HepG2 (cell line): Measurements from ENCODE around the gene MPHOSPH8. TPM values are rescaled to one million over a fixed set of nuclear protein-coding genes. Genes with fewer than 3 reads are reported as not detected.

Experiments used
- ATAC-seq: fragments of 200-7000 bp; cut with Tn5 transposase; 3 replicates; pipeline ENCODE4 v1.9.1; 2020; ENCODE audit warnings: mild to moderate bottlenecking, moderate library complexity
- BruUV-seq: library from RNA; stranded (reverse); fragments of 400-500 nt; replicated peaks from 2 replicates; lab custom pipeline; 2021; lab: Mats Ljungman, UMichigan
- CTCF ChIA-PET: fragments of 300-600 bp; formaldehyde crosslinking; extraction: SDS; loops from one replicate; lab custom pipeline; 2021; ENCODE audit warnings: low total read pairs, inconsistent platforms, low intra/inter-chr PET ratio; lab: Yijun Ruan, JAX
- POLR2A ChIA-PET: fragments of 350-600 bp; sonication (Branson Sonifier 250); formaldehyde crosslinking; loops from one replicate; lab custom pipeline; 2020; ENCODE audit warnings: antibody characterized with exemption, inconsistent platforms; lab: Yijun Ruan, JAX
- DNase-seq: peaks from one replicate; pipeline ENCODE4 v3.0.0-alpha.2; 2015; ENCODE audit warnings: low spot score
- FAIRE-seq: peaks from 3 replicates; lab custom pipeline; 2011; peaks lifted over from hg19 to GRCh38; lab: Jason Lieb, UNC
- H2AFZ ChIP-seq: one replicate; pipeline ENCODE4 v1.6.1; 2011; ENCODE audit warnings: low read length, inconsistent platforms
- H3K27ac ChIP-seq: fragments of 300-600 bp; 3 replicates; pipeline ENCODE4 v1.8.0; 2011; ENCODE audit warnings: mixed run types, mild to moderate bottlenecking, mixed read lengths, low read length, inconsistent platforms; ENCODE audit not compliant: insufficient read depth; ENCODE audit errors: extremely low read length
- H3K27me3 ChIP-seq, 2 experiments: fragments of 200-600 bp in 1 of 2; 2 replicates in 1 of 2; 3 replicates in 1 of 2; pipeline versions ENCODE4 v1.6.0 to v1.8.0; 2011; ENCODE audit warnings: low read length in 2 of 2, mild to moderate bottlenecking in 2 of 2, moderate library complexity in 2 of 2, inconsistent platforms in 1 of 2; ENCODE audit not compliant: insufficient read depth in 2 of 2, control insufficient read depth in 1 of 2
- H3K36me3 ChIP-seq, 2 experiments: fragments of 200-600 bp in 1 of 2; replicated peaks in 1 of 2; 2 replicates in 1 of 2; 3 replicates in 1 of 2; pipeline versions ENCODE4 v1.5.1 to v1.8.0; 2011; ENCODE audit warnings: low read length in 2 of 2, inconsistent platforms in 1 of 2; ENCODE audit not compliant: insufficient read depth in 2 of 2, control insufficient read depth in 1 of 2
- H3K4me1 ChIP-seq: 2 replicates; pipeline ENCODE4 v1.5.1; 2012; ENCODE audit warnings: low read length, inconsistent platforms; ENCODE audit not compliant: insufficient read depth
- H3K4me2 ChIP-seq: 2 replicates; pipeline ENCODE4 v1.6.0; 2011; ENCODE audit warnings: low read depth, low read length, inconsistent platforms
- H3K4me3 ChIP-seq, 3 experiments: fragments of 200-600 bp in 1 of 3; sonication (generic), shearing (Covaris generic) in 1 of 3; replicated peaks in 1 of 3; 2 replicates each; pipeline ENCODE4 v1.5.1; 2011 to 2016; ENCODE audit warnings: low read length in 3 of 3, inconsistent platforms in 2 of 3, low read depth in 2 of 3, mild to moderate bottlenecking in 2 of 3, control low read depth in 1 of 3, mixed read lengths in 1 of 3; ENCODE audit not compliant: insufficient read depth in 1 of 3
- H3K79me2 ChIP-seq: one replicate; pipeline ENCODE4 v1.6.1; 2011; ENCODE audit warnings: low read length, inconsistent platforms; ENCODE audit not compliant: insufficient read depth
- H3K9ac ChIP-seq: 2 replicates; pipeline ENCODE4 v1.6.0; 2011; ENCODE audit warnings: mild to moderate bottlenecking, low read depth, low read length, inconsistent platforms; ENCODE audit not compliant: insufficient read depth
- H3K9me3 ChIP-seq: 2 replicates; pipeline ENCODE4 v1.5.1; 2012; ENCODE audit warnings: mild to moderate bottlenecking, low read length
- H4K20me1 ChIP-seq: 2 replicates; pipeline ENCODE4 v1.6.0; 2011; ENCODE audit warnings: inconsistent platforms, mild to moderate bottlenecking, low read length, moderate library complexity; ENCODE audit not compliant: insufficient read depth
- CBX2 ChIP-seq, 2 experiments: fragments of 200-600 bp in 1 of 2; sonication (generic); formaldehyde crosslinking in 1 of 2; IDR thresholded peaks; 2 replicates each; pipeline versions ENCODE4 v1.7.0 to v1.8.1; 2018 to 2022; ENCODE audit warnings: low read depth in 2 of 2, low read length in 1 of 2, mild to moderate bottlenecking in 1 of 2, missing genetic modification reagents in 1 of 2
- HDAC6 ChIP-seq: fragments of 200-600 bp; sonication (generic); IDR thresholded peaks from 2 replicates; pipeline ENCODE4 v1.7.0; 2017; ENCODE audit warnings: mild to moderate bottlenecking, antibody characterized with exemption, low read length, low read depth
- KAT8 ChIP-seq: IDR thresholded peaks from 2 replicates; pipeline ENCODE4 v1.6.1; 2016; ENCODE audit warnings: missing genetic modification reagents, missing compliant biosample characterization
- MED1 ChIP-seq: sonication (generic); formaldehyde crosslinking; IDR thresholded peaks from 2 replicates; pipeline ENCODE4 v1.4.0; 2020; ENCODE audit warnings: missing genetic modification reagents
- PHF5A ChIP-seq: IDR thresholded peaks from one replicate; pipeline ENCODE4 v1.6.1; 2018; ENCODE audit warnings: low read depth, missing genetic modification reagents; ENCODE audit not compliant: unreplicated experiment
- RAD51 ChIP-seq: fragments of 450-650 bp; IDR thresholded peaks from 2 replicates; pipeline ENCODE4 v1.6.1; 2016; ENCODE audit warnings: borderline replicate concordance
- SATB2 ChIP-seq: sonication (generic); formaldehyde crosslinking; IDR thresholded peaks from 2 replicates; pipeline ENCODE4 v1.5.0; 2020; ENCODE audit warnings: missing genetic modification reagents
- SUZ12 ChIP-seq: fragments of 150-350 bp; IDR thresholded peaks from 2 replicates; pipeline ENCODE4 v1.6.1; 2014; ENCODE audit warnings: low read depth, low read length
- ZKSCAN8 ChIP-seq: IDR thresholded peaks from 2 replicates; pipeline ENCODE4 v1.6.1; 2016; ENCODE audit warnings: borderline replicate concordance, missing genetic modification reagents, missing compliant biosample characterization
- ZNF296 ChIP-seq: sonication (generic); formaldehyde crosslinking; conservative IDR thresholded peaks from 2 replicates; pipeline ENCODE4 v1.5.0; 2020; ENCODE audit warnings: mild to moderate bottlenecking, missing genetic modification reagents
- ZNF317 ChIP-seq: sonication (generic); formaldehyde crosslinking; IDR thresholded peaks from 2 replicates; pipeline ENCODE4 v1.5.0; 2020; ENCODE audit warnings: mild to moderate bottlenecking, missing genetic modification reagents
- ZNF350 ChIP-seq: sonication (generic); formaldehyde crosslinking; IDR thresholded peaks from 2 replicates; pipeline ENCODE4 v1.4.0; 2020; ENCODE audit warnings: mild to moderate bottlenecking, low read depth, missing genetic modification reagents, borderline replicate concordance
- ZNF569 ChIP-seq: sonication (generic); formaldehyde crosslinking; IDR thresholded peaks from 2 replicates; pipeline ENCODE4 v1.5.0; 2020; ENCODE audit warnings: mild to moderate bottlenecking, missing genetic modification reagents, moderate library complexity, borderline replicate concordance
- ZNF644 ChIP-seq: IDR thresholded peaks from 2 replicates; pipeline ENCODE4 v1.6.1; 2016; ENCODE audit warnings: low read depth
- WGBS: methylation state at CpG from one replicate; pipeline ENCODE4 v1.1.6; 2017; ENCODE audit warnings: low lambda C conversion rate; 5-methylcytosine and 5-hydroxymethylcytosine counted together
- in situ Hi-C: cut with HindIII; loops from 2 replicates; pipeline ENCODE4 v1.10.0; 2017; ENCODE audit warnings: low pct_unique_long_range_greater_than_20kb; ENCODE audit not compliant: extremely low pct_ligation_motif_present
- intact Hi-C: fragments of 100-400 bp; cut with micrococcal nuclease; formaldehyde crosslinking; loops from one replicate; pipeline ENCODE4 v1.10.0; 2022; ENCODE audit not compliant: unreplicated experiment
- polyA plus RNA-seq, 8 experiments: library from polyadenylated mRNA; depleted of rRNA in 3 of 8; stranded (reverse) in 7 of 8; unstranded in 1 of 8; fragments of >200 nt; fragmentation: Illumina TruSeq in 4 of 8; extraction: Trizol in 4 of 8; gene quantifications; 2 replicates each; pipeline versions ENCODE4 v1.2.1 to v1.2.3, GENCODE V29; 2011 to 2016; ENCODE audit warnings: low read depth in 4 of 8, missing spikeins in 1 of 8, mixed read lengths in 1 of 8; ENCODE audit not compliant: insufficient read depth in 1 of 8
- total RNA-seq, 5 experiments: library from RNA; depleted of rRNA; stranded (reverse); fragments of >200 nt; fragmentation: Illumina TruSeq; extraction: Trizol; gene quantifications; 2 replicates each; pipeline ENCODE4 v1.2.3, GENCODE V29; 2016; ENCODE audit warnings: low read depth in 1 of 5
- TF ChIP-seq, protein P1 (sequence below): sonication (generic); formaldehyde crosslinking; conservative IDR thresholded peaks from 2 replicates; pipeline ENCODE4 v1.8.1; 2023; ENCODE audit warnings: missing genetic modification reagents
- TF ChIP-seq, protein P2 (sequence below): sonication (generic); formaldehyde crosslinking; IDR thresholded peaks from 2 replicates; pipeline ENCODE4 v1.4.0; 2020; ENCODE audit warnings: missing genetic modification reagents
- TF ChIP-seq, protein P3 (sequence below): sonication (generic); formaldehyde crosslinking; IDR thresholded peaks from 2 replicates; pipeline ENCODE4 v1.8.0; 2022; ENCODE audit warnings: missing genetic modification reagents, mild to moderate bottlenecking, borderline replicate concordance

MPHOSPH8 gene
- total and polyA plus RNA-seq, 2 of the 13 experiments (the other 11 are each of a cell fraction or from before 2014, with no cell fraction given), result 17.3 to 20.9 TPM

DNA sequence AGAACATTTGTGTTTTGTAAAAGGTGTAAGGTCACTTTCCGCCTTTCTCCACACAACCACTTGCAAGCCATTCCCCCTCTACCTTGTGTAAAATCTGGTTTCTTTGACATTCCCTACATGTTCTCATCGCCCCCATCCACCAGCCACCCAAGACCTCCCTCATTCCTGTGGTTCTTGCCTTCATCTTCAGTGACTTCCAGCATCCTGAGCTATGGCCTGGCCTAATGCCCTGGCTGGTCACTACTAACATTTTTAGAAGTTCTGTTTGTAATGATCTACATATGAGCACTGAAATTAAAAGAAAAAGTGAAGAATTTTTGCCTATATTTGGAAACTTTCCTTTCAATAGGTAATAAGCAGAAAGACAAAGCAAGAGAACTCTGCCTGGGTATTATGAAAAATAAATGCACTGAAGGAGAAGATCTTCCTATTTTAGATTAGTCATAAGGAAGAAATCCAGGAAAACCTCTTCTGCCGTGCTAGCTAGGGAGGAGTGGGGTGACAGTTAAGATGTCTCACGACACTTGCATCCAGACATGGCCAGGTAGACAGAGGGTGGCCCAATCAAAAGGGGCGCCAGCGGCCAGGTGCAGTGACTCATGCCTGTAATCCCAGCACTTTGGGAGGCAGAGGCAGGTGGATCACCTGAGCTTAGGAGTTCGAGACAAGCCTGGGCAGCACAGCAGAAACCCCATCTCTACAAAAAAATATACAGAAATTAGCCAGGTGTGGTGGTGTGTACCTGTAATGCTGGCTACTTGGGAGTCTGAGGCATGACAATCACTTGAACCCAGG, 28.1 kb upstream of the MPHOSPH8 start:
- TF ChIP-seq ZKSCAN8 (CRISPR knock-in tag) (no peak), HDAC6 (no peak), MED1 (CRISPR knock-in tag) (no peak), SUZ12 (no peak), ZNF644 (CRISPR knock-in tag) (no peak), SATB2 (no peak), CBX2 (IDR thresholded peaks at IDR 0.05; ENCODE audit: low read depth, low read length) (no peak), CBX2 (CRISPR knock-in tag; IDR thresholded peaks at IDR 0.05; ENCODE audit: low read depth) (no peak), ZNF569 (CRISPR knock-in tag) (no peak), KAT8 (no peak), ZNF317 (no peak), RAD51 (no peak), ZNF296 (CRISPR knock-in tag) (no peak), PHF5A (CRISPR knock-in tag) (no peak), ZNF350 (no peak)
- TF ChIP-seq, protein P1, sequence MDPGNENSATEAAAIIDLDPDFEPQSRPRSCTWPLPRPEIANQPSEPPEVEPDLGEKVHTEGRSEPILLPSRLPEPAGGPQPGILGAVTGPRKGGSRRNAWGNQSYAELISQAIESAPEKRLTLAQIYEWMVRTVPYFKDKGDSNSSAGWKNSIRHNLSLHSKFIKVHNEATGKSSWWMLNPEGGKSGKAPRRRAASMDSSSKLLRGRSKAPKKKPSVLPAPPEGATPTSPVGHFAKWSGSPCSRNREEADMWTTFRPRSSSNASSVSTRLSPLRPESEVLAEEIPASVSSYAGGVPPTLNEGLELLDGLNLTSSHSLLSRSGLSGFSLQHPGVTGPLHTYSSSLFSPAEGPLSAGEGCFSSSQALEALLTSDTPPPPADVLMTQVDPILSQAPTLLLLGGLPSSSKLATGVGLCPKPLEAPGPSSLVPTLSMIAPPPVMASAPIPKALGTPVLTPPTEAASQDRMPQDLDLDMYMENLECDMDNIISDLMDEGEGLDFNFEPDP (CRISPR knock-in tag), result no peak
- TF ChIP-seq, protein P2, sequence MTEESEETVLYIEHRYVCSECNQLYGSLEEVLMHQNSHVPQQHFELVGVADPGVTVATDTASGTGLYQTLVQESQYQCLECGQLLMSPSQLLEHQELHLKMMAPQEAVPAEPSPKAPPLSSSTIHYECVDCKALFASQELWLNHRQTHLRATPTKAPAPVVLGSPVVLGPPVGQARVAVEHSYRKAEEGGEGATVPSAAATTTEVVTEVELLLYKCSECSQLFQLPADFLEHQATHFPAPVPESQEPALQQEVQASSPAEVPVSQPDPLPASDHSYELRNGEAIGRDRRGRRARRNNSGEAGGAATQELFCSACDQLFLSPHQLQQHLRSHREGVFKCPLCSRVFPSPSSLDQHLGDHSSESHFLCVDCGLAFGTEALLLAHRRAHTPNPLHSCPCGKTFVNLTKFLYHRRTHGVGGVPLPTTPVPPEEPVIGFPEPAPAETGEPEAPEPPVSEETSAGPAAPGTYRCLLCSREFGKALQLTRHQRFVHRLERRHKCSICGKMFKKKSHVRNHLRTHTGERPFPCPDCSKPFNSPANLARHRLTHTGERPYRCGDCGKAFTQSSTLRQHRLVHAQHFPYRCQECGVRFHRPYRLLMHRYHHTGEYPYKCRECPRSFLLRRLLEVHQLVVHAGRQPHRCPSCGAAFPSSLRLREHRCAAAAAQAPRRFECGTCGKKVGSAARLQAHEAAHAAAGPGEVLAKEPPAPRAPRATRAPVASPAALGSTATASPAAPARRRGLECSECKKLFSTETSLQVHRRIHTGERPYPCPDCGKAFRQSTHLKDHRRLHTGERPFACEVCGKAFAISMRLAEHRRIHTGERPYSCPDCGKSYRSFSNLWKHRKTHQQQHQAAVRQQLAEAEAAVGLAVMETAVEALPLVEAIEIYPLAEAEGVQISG, result no peak
- TF ChIP-seq, protein P3, sequence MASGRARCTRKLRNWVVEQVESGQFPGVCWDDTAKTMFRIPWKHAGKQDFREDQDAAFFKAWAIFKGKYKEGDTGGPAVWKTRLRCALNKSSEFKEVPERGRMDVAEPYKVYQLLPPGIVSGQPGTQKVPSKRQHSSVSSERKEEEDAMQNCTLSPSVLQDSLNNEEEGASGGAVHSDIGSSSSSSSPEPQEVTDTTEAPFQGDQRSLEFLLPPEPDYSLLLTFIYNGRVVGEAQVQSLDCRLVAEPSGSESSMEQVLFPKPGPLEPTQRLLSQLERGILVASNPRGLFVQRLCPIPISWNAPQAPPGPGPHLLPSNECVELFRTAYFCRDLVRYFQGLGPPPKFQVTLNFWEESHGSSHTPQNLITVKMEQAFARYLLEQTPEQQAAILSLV (CRISPR knock-in tag), result no peak
- Histone ChIP-seq H4K20me1 (no peaks in the 10 kb centered on the region; the same call in 1 of the 2 replicates), H3K4me3 (no peak overlapping the region), H3K27ac (no peak overlapping the region), H2AFZ (no peak overlapping the region), H3K4me1 (peaks cover 32% of the 10 kb centered on the region), H3K36me3 (peaks cover 14 to 31% of the 10 kb centered on the region in 2 experiments), H3K4me2 (no peak overlapping the region), H3K9ac (no peak overlapping the region), H3K79me2 (peaks cover 80% of the 10 kb centered on the region), H3K27me3 (no peaks in the 10 kb centered on the region), H3K9me3 (peaks cover 14% of the 10 kb centered on the region)
- POLR2A ChIA-PET, result no interaction called here
- FAIRE-seq (no peak), ATAC-seq (no peak), DNase-seq (no peak)
- in situ Hi-C loops (no loop called here), intact Hi-C loops (no loop called here)
- 98% methylated on average over 7 of the region's 7 CpGs for WGBS
- CTCF ChIA-PET, result no interaction called here
- TSS peak; percentile 9 for BruUV-seq
